A673 (cell line): ENCODE measurements around the gene TTC21A. TPM values are rescaled to one million over a fixed set of nuclear protein-coding genes. Genes with fewer than 3 reads are reported as not detected.
"Not testable (repeated sequence)": the region's sequence is repeated elsewhere in the genome, so short reads cannot be mapped to it uniquely, and the experiment has no call there.

ENCODE experiments used
- Bru-seq: library from RNA; stranded (reverse); fragments of 400-500 nt; gene quantifications from one replicate; lab custom pipeline; 2021; lab: Mats Ljungman, UMichigan
- BruChase-seq, 2 experiments: library from RNA; stranded (reverse); fragments of 400-500 nt; gene quantifications; one replicate each; lab custom pipeline; 2021; lab: Mats Ljungman, UMichigan
- BruUV-seq: library from RNA; stranded (reverse); fragments of 400-500 nt; replicated peaks from 2 replicates; lab custom pipeline; 2021; lab: Mats Ljungman, UMichigan
- CTCF ChIA-PET: fragments of 300-600 bp; sonication (Branson Sonifier 250); formaldehyde crosslinking; loops from one replicate; lab custom pipeline; 2022; ENCODE audit warnings: antibody characterized with exemption; lab: Charles Lee
- POLR2A ChIA-PET: fragments of 300-600 bp; sonication (Branson Sonifier 250); formaldehyde crosslinking; loops from one replicate; lab custom pipeline; 2022; ENCODE audit warnings: antibody characterized with exemption; ENCODE audit not compliant: low non-redundant PET; lab: Charles Lee
- DNase-seq: peaks from one replicate; pipeline ENCODE4 v3.0.0-alpha.2; 2015; ENCODE audit warnings: low spot score
- H3K27ac ChIP-seq: fragments of 200-600 bp; sonication (generic); 2 replicates; pipeline ENCODE4 v1.5.1; 2016; ENCODE audit warnings: mixed run types, low read depth, mild to moderate bottlenecking, mixed read lengths, antibody characterized with exemption, low read length; ENCODE audit not compliant: poor library complexity, severe bottlenecking
- H3K27me3 ChIP-seq: fragments of 200-600 bp; sonication (generic); replicated peaks from 2 replicates; pipeline ENCODE4 v1.6.1; 2017; ENCODE audit warnings: mixed run types, low read depth, mild to moderate bottlenecking, mixed read lengths, antibody characterized with exemption, low read length; ENCODE audit not compliant: insufficient read depth, poor library complexity
- H3K36me3 ChIP-seq: fragments of 200-600 bp; sonication (generic); 2 replicates; pipeline ENCODE4 v1.6.1; 2016; ENCODE audit warnings: mixed run types, mild to moderate bottlenecking, mixed read lengths, antibody characterized with exemption, low read length; ENCODE audit not compliant: insufficient read depth, poor library complexity, severe bottlenecking
- H3K4me1 ChIP-seq: fragments of 200-600 bp; sonication (generic); 2 replicates; pipeline ENCODE4 v1.6.1; 2017; ENCODE audit warnings: mixed run types, mild to moderate bottlenecking, mixed read lengths, antibody characterized with exemption, low read length; ENCODE audit not compliant: insufficient read depth, poor library complexity, severe bottlenecking
- H3K4me3 ChIP-seq: fragments of 200-600 bp; sonication (generic); 2 replicates; pipeline ENCODE4 v1.5.1; 2016; ENCODE audit warnings: low read depth, mixed run types, mild to moderate bottlenecking, mixed read lengths, low read length; ENCODE audit not compliant: poor library complexity, severe bottlenecking
- H3K9me3 ChIP-seq: fragments of 200-600 bp; sonication (generic); 2 replicates; pipeline ENCODE4 v1.6.1; 2016; ENCODE audit warnings: mixed run types, low read depth, mild to moderate bottlenecking, mixed read lengths, antibody characterized with exemption, low read length; ENCODE audit not compliant: poor library complexity, severe bottlenecking
- CTCF ChIP-seq: fragments of 300-800, 200-600 bp; sonication (generic); conservative IDR thresholded peaks from 2 replicates; pipeline ENCODE4 v1.5.1; 2017; ENCODE audit warnings: low read depth, mild to moderate bottlenecking, antibody characterized with exemption, low read length, moderate library complexity, mixed read lengths
- EZH2 ChIP-seq: fragments of 200-600 bp; sonication (generic); IDR thresholded peaks from 2 replicates; pipeline ENCODE4 v1.6.1; 2017; ENCODE audit warnings: borderline replicate concordance, low read depth, mild to moderate bottlenecking, mixed read lengths, antibody characterized with exemption, low read length; ENCODE audit not compliant: poor library complexity, severe bottlenecking
- intact Hi-C: fragments of 100-400 bp; cut with micrococcal nuclease; formaldehyde crosslinking; loops from one replicate; pipeline ENCODE4 v1.10.0; 2022; ENCODE audit not compliant: unreplicated experiment
- long read RNA-seq: library from polyadenylated mRNA; stranded (forward); transcript quantifications from one replicate; pipeline ENCODE4 v2.0.0, GENCODE V29; 2022
- total RNA-seq: library from RNA; stranded (reverse); gene quantifications from 2 replicates; pipeline ENCODE4 v1.2.3, GENCODE V29; 2021

The TTC21A gene
- total RNA-seq = 1.4 and 2.1 TPM in 2 replicates
- Bru-seq, nascent RNA = percentile 29 among the genes with signal in this experiment
- BruChase-seq, experiment 1, labeled RNA remaining after a 2-hour chase = percentile 35 among the genes with signal in this experiment
- BruChase-seq, experiment 2, labeled RNA remaining after a 6-hour chase = percentile 25 among the genes with signal in this experiment
- long read RNA-seq, partial matches to known transcripts = 1 of 4 reads
- long read RNA-seq, other reads (novel, unspliced or antisense) = 3 of 4 reads

GRCh38 chr3:39107388-39108199, at the start of gene TTC21A, which contains the start of gene GORASP1:
TSS of gene TTC21A (plus strand) at chr3:39107680. CDS start at chr3:39107838, 158 bp downstream.
TSS of gene GORASP1 (minus strand) at chr3:39107627. CDS start at chr3:39107541, 86 bp downstream.
- TF ChIP-seq EZH2 (no peak), CTCF (no peak)
- H3K9me3 ChIP-seq = no peaks in the 10 kb centered on the region
- POLR2A ChIA-PET = no interaction called here

GRCh38 chr3:39061228-39061627, 46.3 kb upstream of the TTC21A start:
- DNase-seq, H3K27ac ChIP-seq, BruUV-seq, H3K4me3 ChIP-seq, POLR2A ChIA-PET, H3K9me3 ChIP-seq, H3K4me1 ChIP-seq, intact Hi-C loops, H3K36me3 ChIP-seq, H3K27me3 ChIP-seq, CTCF ChIA-PET: not testable (repeated sequence)

More at GRCh38 chr3:39107388-39108199, at the start of gene TTC21A, which contains the start of gene GORASP1:
- peak; percentile 74 for DNase-seq
- no TSS peak for BruUV-seq
- CTCF ChIA-PET = no interaction called here
- H3K36me3 ChIP-seq = no peaks in the 10 kb centered on the region
- intact Hi-C loops = loop anchor here (10.0 kb wide), 1 partner anchor 77 kb away; no protein-coding TSS in a partner anchor
- peak within 1 kb of the TSS; percentile 85 for H3K4me3 ChIP-seq
- peak within 1 kb of the TSS; percentile 77 for H3K27ac ChIP-seq
- no peaks in the 10 kb centered on the region for H3K4me1 ChIP-seq
- no peaks in the 10 kb centered on the region for H3K27me3 ChIP-seq

GRCh38 chr3:39062180-39062579, 45.3 kb upstream of the TTC21A start:
- BruUV-seq = no TSS peak
- Histone ChIP-seq H3K27me3 (no peaks in the 10 kb centered on the region), H3K4me3 (no peak overlapping the region), H3K27ac (no peak overlapping the region), H3K36me3 (no peaks in the 10 kb centered on the region), H3K4me1 (no peaks in the 10 kb centered on the region), H3K9me3 (no peaks in the 10 kb centered on the region)
- intact Hi-C loops = no loop called here
- TF ChIP-seq CTCF = no peak
- TF ChIP-seq EZH2 = no peak
- POLR2A ChIA-PET = interaction anchor here (0.5 kb wide), 1 partner anchor 26 kb away, joined by 15 read pairs; no protein-coding TSS in a partner anchor
- CTCF ChIA-PET = no interaction called here
- no peak for DNase-seq
